CD4-positive, alpha-beta T cell treated with Interleukin-15 for 1 hour (primary cell): ENCODE results near the gene STMN1.
A peak's percentile ranks its signal among the peaks of the same experiment; 100 is the strongest.
"Not testable (repeated sequence)": the region's sequence is repeated elsewhere in the genome, so short reads cannot be mapped to it uniquely, and the experiment has no call there.

Experiments used
- DNase-seq: peaks from one replicate; pipeline ENCODE4 v3.0.0-alpha.2; 2020

The STMN1 gene

DNA sequence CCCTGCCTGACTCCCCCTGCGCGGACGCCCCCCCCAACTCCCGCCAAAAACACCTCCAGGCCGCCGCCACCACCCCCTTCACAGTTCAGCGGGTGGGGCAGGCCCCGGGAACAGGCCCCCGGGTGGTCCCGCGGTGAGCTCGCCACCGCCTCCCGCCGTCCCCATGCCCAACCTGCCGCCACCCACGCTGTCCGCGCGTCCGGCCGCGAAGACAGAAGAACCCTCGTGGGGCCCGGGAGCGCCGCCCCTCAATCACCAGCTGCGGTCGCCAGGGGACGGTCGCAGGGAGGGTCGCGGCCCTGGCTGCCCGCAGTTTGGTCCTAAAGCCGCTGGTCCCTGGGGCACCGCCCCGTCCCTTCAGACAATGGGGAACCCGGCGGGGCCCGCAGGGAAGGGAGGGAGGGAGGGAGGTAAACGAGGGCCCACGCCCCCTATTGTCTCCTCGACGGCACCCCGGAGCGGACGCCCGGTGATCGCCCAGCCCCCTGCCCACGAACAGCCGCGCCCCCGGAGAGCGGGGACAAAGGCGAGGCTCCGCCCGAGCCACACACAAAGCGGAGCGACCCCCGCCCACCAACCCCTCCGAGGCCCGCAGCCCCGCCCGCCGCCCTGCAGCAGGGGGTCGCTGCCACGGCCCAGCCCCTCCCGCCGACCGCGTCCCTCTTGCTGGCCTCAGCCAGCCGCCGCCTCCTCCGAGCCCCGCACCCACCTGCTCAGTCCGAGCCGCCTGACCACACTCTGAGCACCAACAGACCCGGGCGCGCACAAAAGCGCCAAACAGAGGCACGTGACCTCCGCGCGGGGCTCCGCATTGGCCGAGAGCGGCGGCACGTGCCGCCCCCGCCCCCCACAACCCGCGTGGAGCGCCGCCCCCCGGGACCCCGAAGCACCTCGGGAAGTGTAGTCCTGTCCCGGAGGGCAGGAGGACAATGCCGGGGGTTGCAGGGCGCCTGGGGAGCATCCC, at the start of gene STMN1:
Gene STMN1, minus strand, starts transcription at position 740 of the 964 bp plus-strand sequence. CDS start 1,743 bp downstream, outside the sequence.
- DNase-seq = peak; percentile 90

DNA sequence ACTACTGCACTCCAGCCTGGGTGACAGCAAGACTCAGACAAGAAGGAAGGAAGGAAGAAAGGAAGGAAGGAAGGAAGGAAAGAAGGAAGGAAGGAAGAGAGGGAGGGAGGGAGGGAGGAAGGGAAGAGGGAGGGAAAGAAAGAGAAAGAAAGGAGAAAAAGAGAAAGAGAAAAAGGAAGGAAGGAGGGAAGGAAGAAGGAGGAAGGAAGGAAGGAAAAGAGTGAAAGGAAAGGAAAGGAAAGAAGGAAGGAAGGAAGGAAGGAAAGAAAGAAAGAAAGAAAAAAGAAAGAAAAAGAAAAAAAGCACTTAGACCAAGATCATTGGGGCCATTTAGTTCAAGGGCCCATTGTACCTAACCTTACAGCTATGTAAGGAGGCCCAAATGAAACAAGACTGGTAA, 49.3 kb upstream of the STMN1 start:
- DNase-seq = no peak

GRCh38 chr1:25954282-25954938, 48.2 kb upstream of the STMN1 start:
- no peak for DNase-seq

DNA sequence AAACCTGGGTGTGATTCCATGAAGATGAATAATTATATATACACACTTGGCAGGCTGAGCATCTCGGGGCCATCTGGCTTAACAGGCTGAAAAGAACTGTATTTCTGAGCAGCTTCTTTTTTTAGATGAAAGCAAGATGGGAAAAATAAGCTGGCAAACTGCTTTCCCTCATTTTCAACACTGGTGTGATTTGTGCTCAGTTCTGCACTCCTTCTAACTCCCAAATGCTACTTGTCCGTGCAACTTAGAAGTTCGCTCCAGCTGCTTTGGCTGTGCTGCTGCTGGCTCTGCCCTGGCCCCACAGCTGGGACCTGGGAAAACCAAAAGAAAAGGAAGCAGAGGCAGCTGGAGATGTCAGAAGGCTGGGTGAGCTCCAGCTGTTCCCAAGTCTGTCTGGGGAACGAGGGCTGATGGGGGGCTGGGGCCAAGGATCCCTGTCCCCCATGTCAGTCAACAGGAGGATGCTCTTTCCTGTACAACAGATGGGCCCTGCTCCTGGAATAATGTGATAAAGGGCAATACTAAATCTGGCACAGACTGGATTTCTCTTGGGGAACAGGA, 46.7 kb upstream of the STMN1 start:
- DNase-seq = no peak

DNA sequence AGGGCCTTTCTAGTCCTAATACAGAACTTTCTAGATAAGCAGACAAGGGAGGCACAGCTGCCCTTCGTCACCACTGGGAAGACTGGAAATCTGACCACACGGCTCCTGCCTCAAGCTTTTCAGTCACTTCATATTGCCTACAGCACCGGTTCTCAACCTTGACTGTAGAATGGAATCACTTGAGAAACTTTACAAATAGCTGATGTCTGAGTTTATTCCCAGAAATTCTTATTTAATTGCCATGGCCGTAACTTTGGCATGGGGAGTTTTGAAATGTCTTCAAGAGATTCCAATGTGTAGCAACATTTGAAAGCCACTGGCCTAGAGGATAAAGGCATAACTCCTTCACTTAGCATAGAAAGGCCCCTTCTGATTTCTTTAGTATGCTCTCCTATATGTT, 42.4 kb upstream of the STMN1 start:
- DNase-seq = no peak

GRCh38 chr1:25947027-25947426, 40.8 kb upstream of the STMN1 start:
- no peak for DNase-seq

GRCh38 chr1:25945761-25946160, 39.5 kb upstream of the STMN1 start:
- DNase-seq = no peak

GRCh38 chr1:25944986-25945385, 38.8 kb upstream of the STMN1 start:
- no peak for DNase-seq

GRCh38 chr1:25943511-25943910, 37.3 kb upstream of the STMN1 start:
- DNase-seq = not testable (repeated sequence)

- no peak for DNase-seq
Observed at GRCh38 chr1:25936947-25937346, 30.7 kb upstream of the STMN1 start.

DNA sequence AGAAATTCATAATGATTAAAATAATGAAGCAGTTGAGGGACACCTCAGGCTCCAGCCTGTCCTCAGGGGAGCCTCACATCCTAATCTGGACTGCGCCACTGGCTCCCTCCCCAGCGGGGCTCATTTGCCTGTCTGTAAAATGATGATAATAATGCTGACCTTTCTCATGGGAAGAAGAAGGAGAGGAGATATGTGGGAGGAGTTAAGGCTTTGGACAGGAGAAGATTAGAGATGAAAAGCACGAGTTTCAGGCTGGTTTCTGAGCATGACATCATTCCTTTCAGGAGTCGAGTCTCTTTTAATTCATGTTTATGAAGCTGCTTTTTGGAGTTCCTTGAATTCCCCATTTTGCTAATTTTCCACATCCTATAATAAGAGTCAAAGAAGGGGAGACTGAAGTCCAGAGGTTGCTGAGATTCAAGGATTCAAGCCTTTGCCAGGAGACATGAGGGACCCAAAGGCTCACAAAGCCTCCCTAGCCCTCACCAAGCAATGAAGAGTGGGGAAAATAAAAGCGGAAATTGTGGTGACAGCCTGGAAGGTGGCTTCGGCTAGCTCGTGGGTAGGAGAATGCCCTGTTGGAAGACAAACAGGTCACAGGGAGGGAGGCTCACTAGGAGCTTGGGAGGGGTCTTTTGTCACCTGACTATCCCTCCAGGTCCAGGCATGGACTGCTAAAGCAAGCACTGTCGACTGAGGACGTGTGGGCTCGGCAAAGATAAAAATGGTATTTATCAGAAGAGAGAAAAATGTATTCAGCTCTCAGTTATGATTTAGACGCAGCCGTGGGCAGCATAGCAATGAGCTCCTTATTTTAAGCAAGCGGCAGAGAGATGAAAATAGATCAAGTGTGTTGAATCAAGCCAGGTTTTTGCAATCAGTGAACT, 27.5 kb upstream of the STMN1 start:
- DNase-seq = no peak

- not testable (repeated sequence) for DNase-seq
Observed at GRCh38 chr1:25932811-25933400, 26.7 kb upstream of the STMN1 start.

- no peak for DNase-seq
Observed at GRCh38 chr1:25932321-25932720, 26.1 kb upstream of the STMN1 start.

- no peak for DNase-seq
Observed at GRCh38 chr1:25929016-25929415, 22.8 kb upstream of the STMN1 start.

GRCh38 chr1:25927521-25928265, 21.5 kb upstream of the STMN1 start:
- no peak for DNase-seq

DNA sequence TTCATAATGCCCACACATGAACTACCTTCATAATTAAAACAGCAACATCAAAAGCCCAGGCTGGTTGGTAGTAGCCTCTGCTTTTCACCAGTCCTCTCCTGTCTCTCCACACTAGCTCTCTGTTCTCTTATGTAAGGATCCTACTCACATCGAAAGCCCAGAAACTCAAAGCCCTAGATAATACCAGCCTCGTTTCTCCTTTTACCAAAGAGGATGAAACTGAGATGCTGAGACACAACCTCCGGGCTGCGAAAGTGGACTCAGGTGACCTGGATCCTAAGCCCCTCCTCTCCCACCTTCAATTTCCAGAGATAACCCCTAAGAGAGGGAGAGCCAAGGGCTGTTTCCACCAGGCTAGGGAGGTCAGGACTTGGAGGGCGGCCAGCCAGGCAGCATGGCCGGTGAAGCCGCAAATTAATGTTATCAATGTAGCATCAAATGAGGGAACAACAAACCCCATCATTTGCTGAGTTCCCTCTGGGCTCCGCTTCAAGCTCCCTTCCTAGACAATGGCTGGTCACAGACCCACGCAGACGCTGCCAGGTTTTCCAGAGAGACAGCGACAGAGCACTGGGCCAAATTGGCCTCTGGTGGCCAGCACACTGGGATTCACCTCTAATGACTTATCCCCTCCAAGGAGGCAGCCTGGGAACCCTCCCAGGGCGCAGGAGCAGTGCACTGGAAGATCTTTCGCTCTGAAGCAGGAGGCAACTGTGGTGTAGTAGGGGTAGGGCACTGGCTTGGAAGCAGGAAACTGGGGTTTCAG, 20.7 kb upstream of the STMN1 start:
- no peak for DNase-seq

DNA sequence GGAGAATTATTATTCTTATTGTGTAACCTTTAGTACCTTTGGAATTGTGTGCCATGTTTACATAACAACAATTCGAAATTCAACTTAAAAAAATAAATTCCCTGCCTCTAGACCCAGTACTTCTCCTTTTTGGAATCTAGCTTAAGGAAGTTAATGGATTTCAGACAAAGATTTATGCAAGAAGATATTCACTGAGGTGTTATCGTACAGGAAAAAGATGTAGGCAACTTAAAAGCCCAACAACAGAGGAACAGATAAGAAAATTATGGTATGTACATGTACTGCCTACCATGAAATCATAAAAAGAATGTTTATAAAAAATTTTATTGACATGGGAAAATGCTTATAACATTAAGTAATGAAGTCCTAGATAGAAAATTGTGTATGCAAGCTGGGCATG, 18.2 kb upstream of the STMN1 start:
- DNase-seq = no peak

DNA sequence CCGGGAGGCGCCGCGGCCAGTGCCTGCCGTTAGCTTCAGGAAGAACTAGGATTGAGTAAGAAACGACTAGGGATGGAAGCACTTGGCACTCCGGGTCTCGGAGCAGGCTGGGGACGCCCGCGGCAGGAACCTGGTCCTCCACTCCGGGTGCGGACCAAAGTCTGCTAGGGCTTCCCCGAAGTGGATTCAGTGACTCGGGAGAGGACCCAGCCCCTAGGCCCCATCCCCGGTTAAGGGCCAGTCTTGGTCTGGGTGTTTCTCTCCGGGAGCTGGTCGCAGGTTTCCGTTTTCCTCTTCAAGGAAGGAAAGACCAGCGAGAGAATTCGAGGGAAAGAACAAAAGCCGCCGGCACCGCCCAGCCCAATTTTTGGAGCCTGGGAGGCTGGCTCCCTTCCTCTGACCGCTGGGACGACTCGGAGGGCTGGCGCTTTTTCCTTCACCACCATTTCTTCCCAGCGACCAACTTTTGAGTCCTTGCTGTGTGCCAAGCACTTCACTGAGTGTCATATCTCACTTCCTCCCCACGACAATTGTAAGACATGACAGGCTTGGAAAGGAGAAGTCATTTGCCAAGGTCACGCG, 16.8 kb upstream of the STMN1 start:
- DNase-seq = peak; percentile 18

GRCh38 chr1:25922056-25922970, 16.1 kb upstream of the STMN1 start:
- DNase-seq = peak; percentile 48
